ENCODE measurements around the gene LHPP. TPM values are rescaled to one million over a fixed set of nuclear protein-coding genes. Genes with fewer than 3 reads are reported as not detected.

LHPP gene
- total RNA-seq, 1 experiment from 2014 or later, result 6.6 TPM

DNA sequence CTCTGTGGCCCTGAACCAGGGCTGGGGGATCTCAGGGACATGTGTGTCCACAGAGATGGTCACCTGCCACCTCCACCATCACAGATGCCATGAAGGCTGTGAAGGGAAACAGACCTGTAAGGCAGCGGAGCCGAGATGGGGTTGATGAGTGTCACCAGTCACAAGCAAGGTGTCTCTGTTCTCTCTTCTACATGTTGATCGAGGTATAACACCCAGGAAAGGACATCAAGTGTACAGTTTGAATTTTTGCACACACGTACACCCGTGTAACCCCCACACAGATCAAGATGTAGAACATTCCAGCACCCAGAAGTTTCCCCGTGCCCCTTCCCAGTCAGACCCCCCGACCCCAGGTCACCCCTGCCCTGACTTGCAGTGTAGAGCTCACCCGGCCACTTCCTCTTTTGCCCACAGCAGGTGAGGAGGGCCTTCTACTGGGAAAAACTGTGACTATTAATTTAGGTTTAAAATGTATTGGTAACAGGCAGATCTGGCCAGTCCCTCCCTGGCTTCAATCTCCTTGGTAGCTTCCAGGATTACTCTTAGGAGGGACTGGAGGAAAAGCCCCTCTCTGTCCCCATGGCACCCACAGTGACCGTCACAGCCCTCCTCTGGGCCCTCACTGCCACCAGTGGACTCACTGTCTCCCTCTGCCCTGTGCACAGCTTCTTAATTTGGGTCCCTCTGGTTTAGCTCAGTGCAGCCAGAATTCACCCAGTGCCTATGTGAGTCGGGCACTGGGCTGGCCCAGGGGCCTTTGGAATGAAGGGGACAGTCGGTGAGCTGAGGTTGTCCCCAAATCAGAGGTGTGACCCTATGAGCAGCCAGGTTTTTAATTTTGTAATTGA is 108.2 kb downstream of the LHPP start:
- Histone ChIP-seq H3K27me3 (ENCODE audit: low read length) (no peaks in the 10 kb centered on the region), H3K4me1 (ENCODE audit: insufficient read depth, low read length) (no peaks in the 10 kb centered on the region), H4K20me1 (ENCODE audit: low read length) (no peaks in the 10 kb centered on the region), H2AFZ (ENCODE audit: low read length) (no peak overlapping the region), H3K4me3 (ENCODE audit: low read length) (no peak overlapping the region), H3K79me2 (ENCODE audit: low read length) (no peaks in the 10 kb centered on the region), H3K9me2 (replicated peaks; ENCODE audit: low read length) (no peaks in the 10 kb centered on the region), H3K9ac (ENCODE audit: low read length) (no peak overlapping the region), H3K9me3 (ENCODE audit: low read length) (no peaks in the 10 kb centered on the region), H3K4me2 (ENCODE audit: low read length) (no peak overlapping the region), H3F3A (ENCODE audit: low read length, unreplicated experiment) (no peaks in the 10 kb centered on the region), H3K27ac (ENCODE audit: low read length) (no peak overlapping the region), H3K36me3 (ENCODE audit: low read depth, low read length) (no peaks in the 10 kb centered on the region)
- BruUV-seq (replicated peaks), result no TSS peak
- intact Hi-C loops (cut with micrococcal nuclease), result no loop called here
- ChIA-PET POLR2A (ENCODE audit: unreplicated experiment) (no interaction called here), CTCF (interaction anchor here (0.5 kb wide), 1 partner anchor 20 kb away, joined by 3 read pairs; no protein-coding TSS in a partner anchor)
- no peak for ATAC-seq
- DNase-seq, result no peak
- no peak for TF ChIP-seq EZH2 (IDR thresholded peaks at IDR 0.05; ENCODE audit: low read length, unreplicated experiment)
- TF ChIP-seq EZH2phosphoT487 (IDR thresholded peaks at IDR 0.05; ENCODE audit: borderline replicate concordance, low read length), result no peak

DNA sequence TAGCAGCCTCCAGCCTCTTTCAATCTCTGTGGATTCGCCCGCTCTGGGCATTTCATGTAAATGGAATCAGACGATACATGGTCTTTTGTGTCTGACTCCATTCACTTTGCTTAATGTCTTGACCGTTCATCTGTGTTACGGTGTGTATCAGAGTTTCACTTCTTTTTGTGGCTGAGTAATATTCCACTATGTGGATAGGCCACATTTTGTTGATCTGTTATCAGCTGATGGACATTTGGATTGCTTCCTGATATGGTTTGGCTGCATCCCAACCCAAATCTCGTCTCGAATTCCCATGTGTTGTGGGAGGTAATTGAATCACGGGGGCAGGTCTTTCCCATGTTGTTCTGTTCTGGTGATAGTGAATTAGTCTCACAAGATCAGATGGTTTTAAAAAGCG is 109.0 kb downstream of the LHPP start:
- TF ChIP-seq EZH2phosphoT487 (IDR thresholded peaks at IDR 0.05; ENCODE audit: borderline replicate concordance, low read length) (no peak), EZH2 (IDR thresholded peaks at IDR 0.05; ENCODE audit: low read length, unreplicated experiment) (no peak)
- TF ChIP-seq, protein P1, sequence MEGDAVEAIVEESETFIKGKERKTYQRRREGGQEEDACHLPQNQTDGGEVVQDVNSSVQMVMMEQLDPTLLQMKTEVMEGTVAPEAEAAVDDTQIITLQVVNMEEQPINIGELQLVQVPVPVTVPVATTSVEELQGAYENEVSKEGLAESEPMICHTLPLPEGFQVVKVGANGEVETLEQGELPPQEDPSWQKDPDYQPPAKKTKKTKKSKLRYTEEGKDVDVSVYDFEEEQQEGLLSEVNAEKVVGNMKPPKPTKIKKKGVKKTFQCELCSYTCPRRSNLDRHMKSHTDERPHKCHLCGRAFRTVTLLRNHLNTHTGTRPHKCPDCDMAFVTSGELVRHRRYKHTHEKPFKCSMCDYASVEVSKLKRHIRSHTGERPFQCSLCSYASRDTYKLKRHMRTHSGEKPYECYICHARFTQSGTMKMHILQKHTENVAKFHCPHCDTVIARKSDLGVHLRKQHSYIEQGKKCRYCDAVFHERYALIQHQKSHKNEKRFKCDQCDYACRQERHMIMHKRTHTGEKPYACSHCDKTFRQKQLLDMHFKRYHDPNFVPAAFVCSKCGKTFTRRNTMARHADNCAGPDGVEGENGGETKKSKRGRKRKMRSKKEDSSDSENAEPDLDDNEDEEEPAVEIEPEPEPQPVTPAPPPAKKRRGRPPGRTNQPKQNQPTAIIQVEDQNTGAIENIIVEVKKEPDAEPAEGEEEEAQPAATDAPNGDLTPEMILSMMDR (conservative IDR thresholded peaks at IDR 0.05; ENCODE audit: low read depth, low read length), result no peak
- ChIA-PET POLR2A (ENCODE audit: unreplicated experiment) (no interaction called here), CTCF (no interaction called here)
- Histone ChIP-seq H4K20me1 (ENCODE audit: low read length) (no peaks in the 10 kb centered on the region), H3F3A (ENCODE audit: low read length, unreplicated experiment) (no peaks in the 10 kb centered on the region), H3K79me2 (ENCODE audit: low read length) (no peaks in the 10 kb centered on the region), H3K4me1 (ENCODE audit: insufficient read depth, low read length) (no peaks in the 10 kb centered on the region), H3K27me3 (ENCODE audit: low read length) (no peaks in the 10 kb centered on the region), H3K9me2 (replicated peaks; ENCODE audit: low read length) (no peaks in the 10 kb centered on the region), H3K27ac (ENCODE audit: low read length) (no peak overlapping the region), H3K36me3 (ENCODE audit: low read depth, low read length) (no peaks in the 10 kb centered on the region), H3K9ac (ENCODE audit: low read length) (no peak overlapping the region), H3K4me3 (ENCODE audit: low read length) (no peak overlapping the region), H2AFZ (ENCODE audit: low read length) (no peak overlapping the region), H3K4me2 (ENCODE audit: low read length) (no peak overlapping the region), H3K9me3 (ENCODE audit: low read length) (no peaks in the 10 kb centered on the region)
- BruUV-seq (replicated peaks), result no TSS peak
- intact Hi-C loops (cut with micrococcal nuclease), result no loop called here
- DNase-seq (no peak), ATAC-seq (no peak)

DNA sequence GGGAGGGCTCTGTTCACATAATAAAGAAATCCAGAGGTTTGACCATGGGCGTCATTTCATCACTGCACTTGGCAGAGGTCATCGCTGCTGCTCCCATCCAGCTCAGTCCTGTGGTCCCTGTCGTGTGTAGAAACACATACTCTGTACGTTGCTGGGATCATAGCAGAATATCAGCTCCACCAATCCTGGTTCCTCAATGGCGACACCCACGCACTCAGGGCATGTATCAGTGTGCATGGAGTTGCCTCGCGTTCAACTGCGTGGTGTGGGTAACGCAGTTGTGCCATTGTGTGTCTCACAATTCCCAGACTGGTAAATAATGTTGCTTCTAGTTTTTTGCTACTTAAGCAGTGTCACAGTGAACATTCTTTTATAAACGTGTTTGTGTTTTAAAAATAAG is 111.1 kb downstream of the LHPP start:
- CTCF ChIA-PET, result no interaction called here
- H3K9ac ChIP-seq (ENCODE audit: low read length), result no peak overlapping the region
- intact Hi-C loops (cut with micrococcal nuclease), result no loop called here

More for the DNA sequence above, 111.1 kb downstream of the LHPP start:
- Histone ChIP-seq H3K9me3 (ENCODE audit: low read length) (no peaks in the 10 kb centered on the region), H3K79me2 (ENCODE audit: low read length) (no peaks in the 10 kb centered on the region), H3K27me3 (ENCODE audit: low read length) (no peaks in the 10 kb centered on the region), H2AFZ (ENCODE audit: low read length) (no peak overlapping the region), H4K20me1 (ENCODE audit: low read length) (no peaks in the 10 kb centered on the region), H3K9me2 (replicated peaks; ENCODE audit: low read length) (no peaks in the 10 kb centered on the region), H3F3A (ENCODE audit: low read length, unreplicated experiment) (no peaks in the 10 kb centered on the region), H3K4me1 (ENCODE audit: insufficient read depth, low read length) (no peaks in the 10 kb centered on the region), H3K36me3 (ENCODE audit: low read depth, low read length) (no peaks in the 10 kb centered on the region), H3K27ac (ENCODE audit: low read length) (no peak overlapping the region), H3K4me3 (ENCODE audit: low read length) (no peak overlapping the region), H3K4me2 (ENCODE audit: low read length) (no peak overlapping the region)
- ATAC-seq, result no peak
- BruUV-seq (replicated peaks), result no TSS peak
- POLR2A ChIA-PET (ENCODE audit: unreplicated experiment), result no interaction called here
- no peak for DNase-seq
- TF ChIP-seq EZH2phosphoT487 (IDR thresholded peaks at IDR 0.05; ENCODE audit: borderline replicate concordance, low read length), result no peak
- TF ChIP-seq EZH2 (IDR thresholded peaks at IDR 0.05; ENCODE audit: low read length, unreplicated experiment), result no peak
- TF ChIP-seq, protein P1 (conservative IDR thresholded peaks at IDR 0.05; ENCODE audit: low read depth, low read length), result no peak
